Activated CD4-positive, CD25-positive, alpha-beta regulatory T cell treated with anti-CD3 and anti-CD28 coated beads, Interleukin-2, amount 50 U/mL, for 16 hours (primary cell): ENCODE data around the gene CIAO2A.
A peak's percentile ranks its signal among the peaks of the same experiment; 100 is the strongest.
"Not testable (repeated sequence)": the region's sequence is repeated elsewhere in the genome, so short reads cannot be mapped to it uniquely, and the experiment has no call there.

Experiments
- DNase-seq: peaks from one replicate; pipeline ENCODE4 v3.0.0-alpha.2; 2020; ENCODE audit warnings: low read depth, low spot score

CIAO2A gene

GRCh38 chr15:64071931-64072765 is 21.5 kb downstream of the CIAO2A start:
- no peak for DNase-seq

GRCh38 chr15:64070965-64071851 is 22.4 kb downstream of the CIAO2A start:
- no peak for DNase-seq

- no peak for DNase-seq
Measured at GRCh38 chr15:64070106-64070505, 23.5 kb downstream of the CIAO2A start.

- DNase-seq, result no peak
Measured at GRCh38 chr15:64068133-64068532, 25.5 kb downstream of the CIAO2A start.

DNA sequence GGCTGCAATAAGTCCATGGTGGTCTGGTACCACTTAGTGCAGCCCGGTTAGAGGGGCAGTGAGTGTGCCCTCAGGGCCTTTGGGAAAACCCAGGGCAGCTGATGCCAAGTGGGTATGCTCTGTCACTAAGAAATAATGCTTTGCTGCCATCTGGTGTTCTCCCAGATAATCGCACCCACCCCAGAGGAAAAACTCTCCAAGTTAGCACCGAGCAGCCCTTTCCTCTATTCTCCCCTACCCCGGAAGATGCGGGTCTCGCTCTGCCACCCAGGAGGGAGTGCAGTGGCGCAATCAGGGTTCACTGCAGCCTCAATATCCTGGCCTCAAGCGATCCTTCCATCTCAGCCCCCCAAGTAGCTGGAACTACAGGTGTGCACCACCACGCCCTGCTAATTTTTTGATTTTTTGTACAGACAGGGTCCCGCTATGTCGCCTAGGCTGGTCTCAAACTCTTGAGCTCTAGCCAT is 26.0 kb downstream of the CIAO2A start:
- peak; percentile 43 for DNase-seq

DNA sequence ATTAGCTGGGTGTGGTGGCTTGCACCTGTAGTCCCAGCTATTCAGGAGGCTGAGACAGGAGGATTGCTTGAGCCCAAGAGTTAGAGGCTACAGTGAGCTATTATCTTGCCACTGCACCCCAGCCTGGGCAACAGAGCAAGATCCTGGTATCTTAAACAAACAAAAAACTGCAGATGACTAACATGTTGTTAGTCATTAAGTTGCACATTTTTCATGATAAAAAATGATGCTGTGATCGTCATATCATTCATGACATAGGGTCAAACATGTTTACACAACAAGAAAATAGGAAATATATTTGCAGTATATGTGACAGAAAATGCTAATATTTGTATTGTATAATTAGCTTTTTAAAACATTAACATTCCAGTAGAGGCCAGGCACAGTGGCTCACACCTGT is 27.2 kb downstream of the CIAO2A start:
- no peak for DNase-seq

DNA sequence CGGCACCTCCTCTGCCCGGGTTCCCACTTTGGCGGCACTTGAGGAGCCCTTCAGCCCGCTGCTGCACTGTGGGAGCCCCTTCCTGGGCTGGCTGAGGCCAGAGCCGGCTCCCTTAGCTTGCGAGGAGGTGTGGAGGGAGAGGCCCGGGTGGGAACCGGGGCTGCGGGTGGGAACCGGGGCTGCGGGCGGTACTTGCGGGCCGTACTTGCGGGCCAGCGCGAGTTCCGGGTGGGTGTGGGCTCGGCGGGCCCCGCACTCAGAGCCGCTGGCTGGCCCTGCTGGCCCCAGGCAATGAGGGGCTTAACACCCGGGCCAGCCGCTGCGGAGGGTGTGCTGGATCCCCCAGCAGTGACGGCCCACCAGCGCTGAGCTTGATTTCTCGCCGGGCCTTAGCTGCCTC is 32.9 kb downstream of the CIAO2A start:
- DNase-seq, result no peak

- not testable (repeated sequence) for DNase-seq
Measured at GRCh38 chr15:64059104-64059503, 34.5 kb downstream of the CIAO2A start.

- DNase-seq, result no peak
Measured at GRCh38 chr15:64058279-64058678, 35.4 kb downstream of the CIAO2A start.

DNA sequence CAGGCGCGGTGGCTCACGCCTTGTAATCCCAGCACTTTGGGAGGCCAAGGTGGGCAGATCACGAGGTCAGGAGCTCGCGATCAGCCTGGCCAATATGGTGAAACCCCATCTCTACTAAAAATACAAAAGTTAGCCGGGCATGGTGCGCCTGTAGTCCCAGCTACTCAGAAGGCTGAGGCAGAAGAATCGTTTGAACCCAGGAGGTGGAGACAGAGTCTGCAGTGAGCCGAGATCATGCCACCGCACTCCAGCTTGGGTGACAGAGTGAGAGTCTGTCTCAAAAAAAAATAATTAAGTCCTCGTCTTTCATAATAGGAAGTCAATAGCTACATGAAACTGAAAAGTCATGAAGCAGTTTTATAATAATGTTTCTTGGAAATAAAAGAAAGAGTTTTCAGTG is 40.0 kb downstream of the CIAO2A start:
- not testable (repeated sequence) for DNase-seq

- DNase-seq, result no peak
Measured at GRCh38 chr15:64052925-64053491, 40.6 kb downstream of the CIAO2A start.

GRCh38 chr15:64051407-64052259 is 42.0 kb downstream of the CIAO2A start:
- DNase-seq, result no peak

GRCh38 chr15:64051093-64051402 is 42.6 kb downstream of the CIAO2A start:
- no peak for DNase-seq

- DNase-seq, result no peak
Measured at GRCh38 chr15:64050281-64051092, 43.2 kb downstream of the CIAO2A start.

- DNase-seq, result no peak
Measured at GRCh38 chr15:64048781-64049460, 44.7 kb downstream of the CIAO2A start.

- peak; percentile 14 for DNase-seq
Measured at GRCh38 chr15:64046421-64047153, 47.1 kb downstream of the CIAO2A start, which contains the start of gene DAPK2. Gene DAPK2 (minus strand): TSS chr15:64046485. CDS start chr15:64040261, 6,224 bp downstream.

DNA sequence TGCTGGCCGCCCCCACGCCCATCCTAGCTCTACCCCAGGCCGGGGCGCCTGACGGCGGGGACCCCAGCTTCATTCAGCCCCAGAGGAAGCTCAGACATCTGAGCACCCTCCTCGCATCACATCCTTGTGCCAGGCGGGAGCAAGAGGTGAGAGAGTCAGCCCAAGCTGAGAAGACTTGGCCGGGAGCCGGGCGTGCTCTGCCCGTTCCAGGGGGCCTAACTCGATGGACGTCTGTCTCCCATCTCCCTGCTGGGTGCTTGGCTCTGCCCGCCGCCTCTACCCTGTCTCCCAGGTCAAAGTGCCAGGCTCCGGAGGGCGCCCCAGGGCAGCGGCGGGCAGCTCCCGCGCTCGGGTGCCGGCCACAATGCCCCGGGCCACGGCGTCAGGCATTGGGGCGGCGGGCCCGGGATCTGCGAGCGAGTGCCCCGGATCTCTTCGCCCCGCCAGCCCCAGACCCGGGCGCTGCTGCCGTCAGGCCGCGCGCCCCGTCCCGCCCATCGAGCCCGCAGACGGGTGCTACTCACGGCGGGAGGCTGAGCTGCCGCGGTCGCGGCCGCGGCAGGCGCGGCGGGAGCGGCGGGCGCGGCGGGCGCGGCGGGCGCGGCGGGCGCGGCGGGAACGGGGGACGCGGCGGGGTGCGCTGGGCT is 47.7 kb downstream of the CIAO2A start:
- DNase-seq, result no peak

GRCh38 chr15:64045101-64045435 is 48.6 kb downstream of the CIAO2A start:
- no peak for DNase-seq
